ENCODE results near the gene ASCC1.

The ASCC1 gene

GRCh38 chr10:72068126-72068765, 147.8 kb downstream of the ASCC1 start:
- no peak for DNase-seq (ENCODE audit: low spot score)
- no peak for TF ChIP-seq CTCF (IDR thresholded peaks at IDR 0.05; ENCODE audit: extremely low read depth, missing control alignments)

GRCh38 chr10:72067463-72068125, 148.5 kb downstream of the ASCC1 start:
- no peak for DNase-seq (ENCODE audit: low spot score)
- no peak for TF ChIP-seq CTCF (IDR thresholded peaks at IDR 0.05; ENCODE audit: extremely low read depth, missing control alignments)

- no peak for TF ChIP-seq CTCF (IDR thresholded peaks at IDR 0.05; ENCODE audit: extremely low read depth, missing control alignments)
- no peak for DNase-seq (ENCODE audit: low spot score)
These were observed 149.5 kb downstream of the ASCC1 start for GRCh38 chr10:72066318-72067284.

GRCh38 chr10:72065439-72066025, 150.5 kb downstream of the ASCC1 start:
- DNase-seq (ENCODE audit: low spot score), result no peak
- no peak for TF ChIP-seq CTCF (IDR thresholded peaks at IDR 0.05; ENCODE audit: extremely low read depth, missing control alignments)

- no peak for TF ChIP-seq CTCF (IDR thresholded peaks at IDR 0.05; ENCODE audit: extremely low read depth, missing control alignments)
- no peak for DNase-seq (ENCODE audit: low spot score)
These were observed 152.2 kb downstream of the ASCC1 start for GRCh38 chr10:72063703-72064391.

- TF ChIP-seq CTCF (IDR thresholded peaks at IDR 0.05; ENCODE audit: extremely low read depth, missing control alignments), result no peak
- no peak for DNase-seq (ENCODE audit: low spot score)
These were observed 153.0 kb downstream of the ASCC1 start for GRCh38 chr10:72062832-72063702.

Data from GM20000 (cell line).